ENCODE results near the gene PCMT1.

DNA sequence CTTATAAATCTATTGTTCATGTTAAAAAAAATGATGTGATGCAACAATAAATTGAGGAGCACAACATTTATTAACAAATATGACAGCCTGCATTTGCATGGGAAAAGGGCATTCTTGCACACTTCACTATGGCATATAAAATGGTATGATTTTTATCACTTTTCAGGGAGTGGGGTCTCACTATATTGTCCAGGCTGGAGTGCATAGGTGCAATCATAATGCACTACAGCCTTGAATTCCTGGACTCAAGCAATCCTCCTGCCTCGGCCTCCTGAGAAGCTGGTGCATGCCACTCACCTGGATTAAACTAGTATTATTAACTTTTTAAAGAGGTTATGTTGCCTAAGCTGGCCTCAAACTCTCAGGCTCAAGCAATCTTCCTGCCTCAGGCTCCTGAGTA is 14.6 kb upstream of the PCMT1 start:
- TF ChIP-seq, protein P1, sequence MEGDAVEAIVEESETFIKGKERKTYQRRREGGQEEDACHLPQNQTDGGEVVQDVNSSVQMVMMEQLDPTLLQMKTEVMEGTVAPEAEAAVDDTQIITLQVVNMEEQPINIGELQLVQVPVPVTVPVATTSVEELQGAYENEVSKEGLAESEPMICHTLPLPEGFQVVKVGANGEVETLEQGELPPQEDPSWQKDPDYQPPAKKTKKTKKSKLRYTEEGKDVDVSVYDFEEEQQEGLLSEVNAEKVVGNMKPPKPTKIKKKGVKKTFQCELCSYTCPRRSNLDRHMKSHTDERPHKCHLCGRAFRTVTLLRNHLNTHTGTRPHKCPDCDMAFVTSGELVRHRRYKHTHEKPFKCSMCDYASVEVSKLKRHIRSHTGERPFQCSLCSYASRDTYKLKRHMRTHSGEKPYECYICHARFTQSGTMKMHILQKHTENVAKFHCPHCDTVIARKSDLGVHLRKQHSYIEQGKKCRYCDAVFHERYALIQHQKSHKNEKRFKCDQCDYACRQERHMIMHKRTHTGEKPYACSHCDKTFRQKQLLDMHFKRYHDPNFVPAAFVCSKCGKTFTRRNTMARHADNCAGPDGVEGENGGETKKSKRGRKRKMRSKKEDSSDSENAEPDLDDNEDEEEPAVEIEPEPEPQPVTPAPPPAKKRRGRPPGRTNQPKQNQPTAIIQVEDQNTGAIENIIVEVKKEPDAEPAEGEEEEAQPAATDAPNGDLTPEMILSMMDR (conservative IDR thresholded peaks at IDR 0.05; ENCODE audit: low read depth, low read length): no peak
- TF ChIP-seq EZH2 (IDR thresholded peaks at IDR 0.05; ENCODE audit: borderline replicate concordance, low read depth, low read length, poor library complexity, severe bottlenecking): no peak

All from A673 (cell line).